ENCODE measurements around the gene PYM1.

The PYM1 gene

GRCh38 chr12:55927588-55928502 lies at the start of gene PYM1:
Gene PYM1 (minus strand): TSS chr12:55927894. CDS start chr12:55927761, 133 bp downstream.
- peak; percentile 79 for DNase-seq (ENCODE audit: low spot score)
- in situ Hi-C loops (cut with MboI; ENCODE audit: low sequenced_read_pairs, unreplicated experiment) = no loop called here

DNA sequence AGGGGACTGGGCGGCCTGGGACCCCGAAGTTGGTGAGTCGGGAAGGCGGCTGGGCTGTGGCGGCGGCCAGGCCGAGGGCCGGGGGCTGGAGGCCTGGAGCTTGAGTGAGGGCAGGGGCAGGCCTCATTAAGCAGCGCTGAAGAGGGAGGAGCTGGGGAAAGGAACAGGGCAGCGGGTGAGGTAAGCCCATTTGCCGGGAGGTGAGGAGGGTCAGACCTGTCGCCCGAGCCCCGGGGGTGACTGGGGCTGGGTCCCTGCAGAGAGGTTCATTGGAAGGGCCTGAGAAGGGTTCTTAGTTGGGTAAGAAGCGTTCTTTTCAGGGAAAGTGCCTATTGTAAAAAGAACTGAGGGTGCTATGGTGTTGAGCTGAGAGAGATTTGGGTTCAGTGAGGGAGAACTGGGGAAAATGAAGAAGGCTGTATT lies 46.6 kb upstream of the PYM1 start:
- TF ChIP-seq CTCF (IDR thresholded peaks at IDR 0.05; ENCODE audit: borderline replicate concordance, control extremely low read depth, extremely low read depth, insufficient read depth, missing control alignments) = no peak
- peak; percentile 56 for DNase-seq (ENCODE audit: low spot score)
- in situ Hi-C loops (cut with MboI; ENCODE audit: low sequenced_read_pairs, unreplicated experiment) = no loop called here

More at GRCh38 chr12:55927588-55928502, at the start of gene PYM1:
- TF ChIP-seq CTCF (IDR thresholded peaks at IDR 0.05; ENCODE audit: borderline replicate concordance, control extremely low read depth, extremely low read depth, insufficient read depth, missing control alignments) = no peak

GRCh38 chr12:55973599-55974307 lies 46.1 kb upstream of the PYM1 start, which contains the start of gene RAB5B:
Gene RAB5B (plus strand): TSS chr12:55974078. CDS start chr12:55986961, 12,883 bp downstream.
- TF ChIP-seq CTCF (IDR thresholded peaks at IDR 0.05; ENCODE audit: borderline replicate concordance, control extremely low read depth, extremely low read depth, insufficient read depth, missing control alignments) = no peak
- in situ Hi-C loops (cut with MboI; ENCODE audit: low sequenced_read_pairs, unreplicated experiment) = no loop called here
- peak; percentile 94 for DNase-seq (ENCODE audit: low spot score)

GRCh38 chr12:55972911-55973598 lies 45.4 kb upstream of the PYM1 start:
- in situ Hi-C loops (cut with MboI; ENCODE audit: low sequenced_read_pairs, unreplicated experiment) = no loop called here
- TF ChIP-seq CTCF (IDR thresholded peaks at IDR 0.05; ENCODE audit: borderline replicate concordance, control extremely low read depth, extremely low read depth, insufficient read depth, missing control alignments) = no peak

GRCh38 chr12:55972456-55972855 lies 44.8 kb upstream of the PYM1 start:
- in situ Hi-C loops (cut with MboI; ENCODE audit: low sequenced_read_pairs, unreplicated experiment) = no loop called here
- TF ChIP-seq CTCF (IDR thresholded peaks at IDR 0.05; ENCODE audit: borderline replicate concordance, control extremely low read depth, extremely low read depth, insufficient read depth, missing control alignments) = no peak
- no peak for DNase-seq (ENCODE audit: low spot score)

More at GRCh38 chr12:55972911-55973598, 45.4 kb upstream of the PYM1 start:
- DNase-seq (ENCODE audit: low spot score) = no peak

DNA sequence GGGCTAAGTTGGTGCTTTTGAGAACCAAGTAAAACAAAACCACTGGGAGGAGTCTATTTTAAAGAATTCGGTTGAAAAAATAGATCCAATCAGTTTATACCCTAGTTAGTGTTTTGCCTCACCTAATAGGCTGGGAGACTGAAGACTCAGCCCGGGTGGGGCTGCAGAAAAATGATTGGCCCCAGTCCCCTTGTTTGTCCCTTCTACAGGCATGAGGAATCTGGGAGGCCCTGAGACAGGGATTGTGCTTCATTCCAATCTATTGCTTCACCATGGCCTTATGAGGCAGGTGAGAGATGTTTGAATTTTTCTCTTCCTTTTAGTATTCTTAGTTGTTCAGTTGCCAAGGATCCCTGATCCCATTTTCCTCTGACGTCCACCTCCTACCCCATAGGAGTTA lies 44.3 kb upstream of the PYM1 start:
- no peak for TF ChIP-seq CTCF (IDR thresholded peaks at IDR 0.05; ENCODE audit: borderline replicate concordance, control extremely low read depth, extremely low read depth, insufficient read depth, missing control alignments)
- in situ Hi-C loops (cut with MboI; ENCODE audit: low sequenced_read_pairs, unreplicated experiment) = no loop called here
- no peak for DNase-seq (ENCODE audit: low spot score)
